Body of pancreas (tissue), 4 donors: ENCODE measurements around the gene CCNY.

Experiments
- POLR2A ChIP-seq, 3 donors: fragments of 450-650 bp; IDR thresholded peaks; one replicate each; pipeline ENCODE4 v1.6.1; 2016; ENCODE audit warnings: antibody characterized with exemption in 3 of 3, mild to moderate bottlenecking in 2 of 3
- TF ChIP-seq, protein P1 (sequence below), 7 experiments: fragments of 450-650 bp in 4 of 7; fragments of 200-600 bp in 3 of 7; sonication (generic) in 3 of 7; IDR thresholded peaks; one replicate each; pipeline ENCODE4 v1.5.1; 2016 to 2019; ENCODE audit warnings: antibody characterized with exemption in 7 of 7

- TF ChIP-seq, protein P1, sequence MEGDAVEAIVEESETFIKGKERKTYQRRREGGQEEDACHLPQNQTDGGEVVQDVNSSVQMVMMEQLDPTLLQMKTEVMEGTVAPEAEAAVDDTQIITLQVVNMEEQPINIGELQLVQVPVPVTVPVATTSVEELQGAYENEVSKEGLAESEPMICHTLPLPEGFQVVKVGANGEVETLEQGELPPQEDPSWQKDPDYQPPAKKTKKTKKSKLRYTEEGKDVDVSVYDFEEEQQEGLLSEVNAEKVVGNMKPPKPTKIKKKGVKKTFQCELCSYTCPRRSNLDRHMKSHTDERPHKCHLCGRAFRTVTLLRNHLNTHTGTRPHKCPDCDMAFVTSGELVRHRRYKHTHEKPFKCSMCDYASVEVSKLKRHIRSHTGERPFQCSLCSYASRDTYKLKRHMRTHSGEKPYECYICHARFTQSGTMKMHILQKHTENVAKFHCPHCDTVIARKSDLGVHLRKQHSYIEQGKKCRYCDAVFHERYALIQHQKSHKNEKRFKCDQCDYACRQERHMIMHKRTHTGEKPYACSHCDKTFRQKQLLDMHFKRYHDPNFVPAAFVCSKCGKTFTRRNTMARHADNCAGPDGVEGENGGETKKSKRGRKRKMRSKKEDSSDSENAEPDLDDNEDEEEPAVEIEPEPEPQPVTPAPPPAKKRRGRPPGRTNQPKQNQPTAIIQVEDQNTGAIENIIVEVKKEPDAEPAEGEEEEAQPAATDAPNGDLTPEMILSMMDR (IDR thresholded peaks at IDR 0.05) = no peak
- TF ChIP-seq POLR2A (IDR thresholded peaks at IDR 0.05) = no peak
Observed at GRCh38 chr10:35399414-35400009, 63.2 kb downstream of the CCNY start.
